Chondrocyte (in vitro differentiated cells): ENCODE measurements around the gene AMOT. TPM values are rescaled to one million over a fixed set of nuclear protein-coding genes. Genes with fewer than 3 reads are reported as not detected.

Source experiments
- DNase-seq: peaks from one replicate; pipeline ENCODE4 v3.0.0; 2021; ENCODE audit warnings: mixed read lengths, low spot score
- H3K27ac Mint-ChIP-seq: one replicate; pipeline ENCODE4 v1.8.0; 2021; ENCODE audit warnings: mild to moderate bottlenecking, moderate library complexity, mixed read lengths; ENCODE audit not compliant: unreplicated experiment
- H3K27me3 Mint-ChIP-seq: 2 replicates; pipeline ENCODE4 v1.8.0; 2021; ENCODE audit warnings: low read depth, mixed read lengths
- H3K36me3 Mint-ChIP-seq: 2 replicates; pipeline ENCODE4 v1.8.0; 2021; ENCODE audit warnings: low read depth, mixed read lengths
- H3K4me1 Mint-ChIP-seq: 2 replicates; pipeline ENCODE4 v1.8.0; 2021; ENCODE audit warnings: low read depth, mild to moderate bottlenecking, mixed read lengths
- H3K4me3 Mint-ChIP-seq: one replicate; pipeline ENCODE4 v1.8.0; 2021; ENCODE audit warnings: mild to moderate bottlenecking, moderate library complexity, mixed read lengths; ENCODE audit not compliant: unreplicated experiment
- H3K9me3 Mint-ChIP-seq: 2 replicates; pipeline ENCODE4 v1.8.0; 2021; ENCODE audit warnings: low read depth, mixed read lengths
- CTCF ChIP-seq: fragments of 200-600 bp; sonication (generic); IDR thresholded peaks from 2 replicates; pipeline ENCODE4 v1.5.0; 2021; ENCODE audit warnings: antibody characterized with exemption, mild to moderate bottlenecking, moderate library complexity
- total RNA-seq: library from RNA; stranded (reverse); gene quantifications from 3 replicates; pipeline ENCODE4 v1.2.1, GENCODE V29; 2021

AMOT gene
- total RNA-seq, 1 donor from 2014 or later, result 7.9 TPM

DNA sequence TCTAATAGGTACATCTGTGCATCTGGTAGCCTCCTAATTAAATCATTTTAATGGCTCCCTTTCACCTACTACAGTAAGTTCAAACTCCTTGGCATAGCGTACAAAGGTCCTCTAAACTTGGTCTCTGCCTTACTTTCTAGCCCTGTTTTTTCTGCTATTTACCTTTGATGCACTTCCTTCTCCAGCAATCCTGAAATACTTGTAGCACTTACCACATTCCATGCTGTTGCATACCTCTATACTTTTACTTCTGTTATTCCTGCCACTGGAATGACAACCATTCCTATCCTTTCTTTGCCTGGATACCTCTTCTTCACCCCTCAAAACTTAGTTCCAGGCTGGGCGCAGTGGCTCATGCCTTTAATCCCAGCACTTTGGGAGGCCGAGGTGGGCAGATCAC is 104.3 kb downstream of the AMOT start:
- H3K4me3 Mint-ChIP-seq, result no peak overlapping the region
- peaks cover 5% of the 10 kb centered on the region for H3K4me1 Mint-ChIP-seq
- H3K9me3 Mint-ChIP-seq, result peaks cover 3% of the 10 kb centered on the region
- no peak for TF ChIP-seq CTCF
- H3K27ac Mint-ChIP-seq, result no peak overlapping the region
- no peak for DNase-seq
- H3K27me3 Mint-ChIP-seq, result peaks cover 6% of the 10 kb centered on the region
- no peaks in the 10 kb centered on the region for H3K36me3 Mint-ChIP-seq

DNA sequence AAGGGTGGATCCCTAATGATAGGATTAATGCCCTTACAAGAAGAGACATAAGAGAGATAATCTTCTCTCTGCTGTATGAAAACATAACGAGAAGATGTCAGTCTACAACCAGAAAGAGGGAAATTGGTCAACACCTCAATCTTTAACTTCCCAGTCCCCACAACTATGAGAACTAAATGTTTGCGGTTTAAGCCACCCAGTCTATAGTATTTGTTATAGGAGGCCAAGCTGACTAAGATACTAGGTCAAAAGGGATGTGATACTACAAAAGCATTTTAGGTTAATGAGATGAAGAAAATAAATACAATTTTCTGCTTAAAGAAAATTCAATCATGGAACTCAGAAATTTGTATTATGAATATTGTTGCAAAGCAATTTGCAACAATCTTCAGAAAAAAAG is 105.5 kb downstream of the AMOT start:
- DNase-seq, result no peak
- Mint-ChIP-seq H3K4me3 (no peak overlapping the region), H3K27me3 (peaks cover 6% of the 10 kb centered on the region), H3K36me3 (no peaks in the 10 kb centered on the region), H3K27ac (no peak overlapping the region), H3K9me3 (peaks cover 3% of the 10 kb centered on the region), H3K4me1 (peaks cover 5% of the 10 kb centered on the region)
- TF ChIP-seq CTCF, result no peak

GRCh38 chrX:112734290-112734689 is 106.3 kb downstream of the AMOT start:
- Mint-ChIP-seq H3K4me3 (peak overlapping the region; percentile 40), H3K27ac (no peak overlapping the region)

GRCh38 chrX:112731793-112732192 is 108.8 kb downstream of the AMOT start:
- no peak for DNase-seq
- Mint-ChIP-seq H3K4me1 (peaks cover 5% of the 10 kb centered on the region), H3K36me3 (no peaks in the 10 kb centered on the region), H3K27me3 (peaks cover 16% of the 10 kb centered on the region), H3K27ac (no peak overlapping the region), H3K9me3 (peaks cover 3% of the 10 kb centered on the region), H3K4me3 (no peak overlapping the region)
- TF ChIP-seq CTCF, result peak; percentile 82

More at GRCh38 chrX:112734290-112734689, 106.3 kb downstream of the AMOT start:
- Mint-ChIP-seq H3K27me3 (peaks cover 6% of the 10 kb centered on the region), H3K36me3 (no peaks in the 10 kb centered on the region), H3K9me3 (peaks cover 3% of the 10 kb centered on the region), H3K4me1 (peaks cover 5% of the 10 kb centered on the region)
- no peak for DNase-seq
- no peak for TF ChIP-seq CTCF

Other genes starting within 250 kb of the AMOT start
- gene LHFPL1, start 160.9 kb downstream of the AMOT start, total RNA-seq, result 0.24 TPM in 1 of 3 replicates, not detected in the others